ENCODE measurements around the gene VSX1. TPM values are rescaled to one million over a fixed set of nuclear protein-coding genes. Genes with fewer than 3 reads are reported as not detected.

Gene VSX1
- total RNA-seq, 1 donor from 2014 or later: not detected

DNA sequence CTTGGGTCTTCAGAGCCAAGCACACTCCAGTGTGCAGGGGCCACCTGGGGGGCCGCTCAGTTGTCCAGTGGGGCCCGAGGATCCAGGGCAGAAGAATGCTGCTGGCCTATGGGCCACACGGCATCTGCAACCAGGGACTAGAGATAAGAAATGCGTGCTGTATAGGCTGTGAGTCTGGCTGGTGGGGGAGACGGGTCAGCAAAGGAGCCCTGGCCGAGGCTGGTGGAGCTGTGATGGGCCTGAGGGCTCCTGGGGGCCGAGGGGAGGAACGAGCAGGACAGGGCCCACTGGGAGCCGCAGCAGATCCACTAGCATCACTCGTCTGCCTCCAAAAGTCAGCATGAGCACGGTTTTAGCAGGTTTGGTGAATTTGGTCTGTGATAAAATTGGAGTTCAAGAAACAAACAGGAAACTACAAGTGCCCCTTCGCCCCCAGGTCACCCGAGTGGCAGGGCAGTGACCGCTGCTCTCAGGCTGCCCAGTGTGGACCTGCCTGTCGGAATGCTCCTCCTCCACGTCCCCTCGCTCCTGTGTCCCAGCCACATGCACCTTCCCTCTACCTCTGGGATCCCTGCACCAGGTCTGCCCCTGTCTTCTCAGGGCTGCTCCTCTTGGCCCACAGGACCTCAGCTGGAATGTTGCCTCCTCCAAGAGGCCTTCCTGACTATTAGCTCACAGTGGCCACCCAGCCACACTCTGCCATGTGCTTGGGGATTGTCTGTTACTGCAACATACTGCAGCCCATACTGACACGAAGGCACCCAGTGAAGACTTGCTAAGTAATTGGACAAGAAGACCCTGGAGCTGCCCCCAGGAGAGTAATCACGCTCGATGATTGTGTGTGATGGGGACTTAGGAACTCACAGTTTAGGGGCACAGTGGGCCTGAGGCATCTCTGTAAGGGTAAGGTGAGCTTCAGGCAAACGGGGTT is 34.9 kb downstream of the VSX1 start:
- peaks cover 89% of the 10 kb centered on the region for H3K4me1 ChIP-seq

DNA sequence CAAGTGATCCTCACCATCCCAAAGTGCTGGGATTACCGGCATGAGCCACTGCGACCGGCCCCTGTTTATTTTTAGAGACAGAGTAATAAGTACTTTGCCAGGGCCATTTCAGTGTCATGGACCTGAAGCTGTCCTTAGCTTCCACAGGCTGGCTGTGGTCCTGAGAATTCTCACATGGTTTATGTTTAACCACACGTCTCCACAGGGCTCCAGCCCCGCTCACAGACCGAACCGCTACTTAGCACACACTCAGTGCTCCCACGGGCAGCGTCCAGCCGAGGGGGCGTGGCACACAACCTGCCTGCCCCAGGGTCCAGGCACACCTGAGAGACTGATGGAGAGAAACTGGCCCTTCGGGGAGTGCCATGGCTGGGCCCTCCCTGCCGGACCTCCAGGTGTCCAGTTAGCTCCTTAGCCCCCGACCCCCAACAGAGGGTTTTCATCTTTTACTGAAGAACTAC is 35.7 kb downstream of the VSX1 start:
- intact Hi-C loops (cut with DNase I): no loop called here
- DNase-seq (ENCODE audit: extremely low spot score in 2 of 2): no peak
- TF ChIP-seq, protein P1, sequence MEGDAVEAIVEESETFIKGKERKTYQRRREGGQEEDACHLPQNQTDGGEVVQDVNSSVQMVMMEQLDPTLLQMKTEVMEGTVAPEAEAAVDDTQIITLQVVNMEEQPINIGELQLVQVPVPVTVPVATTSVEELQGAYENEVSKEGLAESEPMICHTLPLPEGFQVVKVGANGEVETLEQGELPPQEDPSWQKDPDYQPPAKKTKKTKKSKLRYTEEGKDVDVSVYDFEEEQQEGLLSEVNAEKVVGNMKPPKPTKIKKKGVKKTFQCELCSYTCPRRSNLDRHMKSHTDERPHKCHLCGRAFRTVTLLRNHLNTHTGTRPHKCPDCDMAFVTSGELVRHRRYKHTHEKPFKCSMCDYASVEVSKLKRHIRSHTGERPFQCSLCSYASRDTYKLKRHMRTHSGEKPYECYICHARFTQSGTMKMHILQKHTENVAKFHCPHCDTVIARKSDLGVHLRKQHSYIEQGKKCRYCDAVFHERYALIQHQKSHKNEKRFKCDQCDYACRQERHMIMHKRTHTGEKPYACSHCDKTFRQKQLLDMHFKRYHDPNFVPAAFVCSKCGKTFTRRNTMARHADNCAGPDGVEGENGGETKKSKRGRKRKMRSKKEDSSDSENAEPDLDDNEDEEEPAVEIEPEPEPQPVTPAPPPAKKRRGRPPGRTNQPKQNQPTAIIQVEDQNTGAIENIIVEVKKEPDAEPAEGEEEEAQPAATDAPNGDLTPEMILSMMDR (IDR thresholded peaks at IDR 0.05): no peak
- TF ChIP-seq POLR2AphosphoS5 (IDR thresholded peaks at IDR 0.05; ENCODE audit: insufficient read depth in 1 of 2, low read depth in 1 of 2) (no peak), POLR2A (IDR thresholded peaks at IDR 0.05) (no peak)
- Histone ChIP-seq H3K4me1 (peaks cover 89% of the 10 kb centered on the region), H3K27me3 (no peaks in the 10 kb centered on the region), H3K27ac (no peak overlapping the region), H3K36me3 (peaks cover 0 to 26% of the 10 kb centered on the region in 2 donors), H3K4me3 (no peak overlapping the region), H3K9me3 (no peaks in the 10 kb centered on the region)

More for the DNA sequence above, 34.9 kb downstream of the VSX1 start:
- no peak for TF ChIP-seq POLR2A (IDR thresholded peaks at IDR 0.05)
- TF ChIP-seq POLR2AphosphoS5 (IDR thresholded peaks at IDR 0.05; ENCODE audit: insufficient read depth in 1 of 2, low read depth in 1 of 2): no peak
- TF ChIP-seq, protein P1 (IDR thresholded peaks at IDR 0.05): no peak
- Histone ChIP-seq H3K9me3 (no peaks in the 10 kb centered on the region), H3K27me3 (no peaks in the 10 kb centered on the region), H3K36me3 (peaks cover 0 to 26% of the 10 kb centered on the region in 2 donors), H3K4me3 (no peak overlapping the region), H3K27ac (no peak overlapping the region)
- no peak for DNase-seq (ENCODE audit: extremely low spot score in 2 of 2)
- intact Hi-C loops (cut with DNase I): no loop called here

DNA sequence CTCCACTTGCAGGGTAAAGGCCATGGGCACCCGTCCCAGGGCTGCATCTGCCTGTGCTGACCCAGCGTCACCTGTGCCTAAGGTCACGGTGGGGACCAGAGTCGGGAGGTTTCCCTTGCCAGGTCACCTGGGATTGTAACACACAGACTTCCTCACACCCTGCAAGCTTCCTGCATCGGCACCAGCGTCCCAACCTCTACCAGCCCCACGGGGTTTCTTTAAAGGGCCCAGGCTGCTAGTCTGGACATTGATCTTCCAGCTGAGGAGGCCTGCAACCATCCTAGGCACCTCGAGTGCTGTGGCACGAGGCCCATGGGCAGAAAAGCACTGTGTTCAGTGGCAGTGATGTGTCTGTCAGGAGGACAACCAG is 36.6 kb downstream of the VSX1 start:
- no peak for DNase-seq (ENCODE audit: extremely low spot score in 2 of 2)
- no peak for TF ChIP-seq POLR2AphosphoS5 (IDR thresholded peaks at IDR 0.05; ENCODE audit: insufficient read depth in 1 of 2, low read depth in 1 of 2)
- TF ChIP-seq, protein P1 (IDR thresholded peaks at IDR 0.05): no peak
- TF ChIP-seq POLR2A (IDR thresholded peaks at IDR 0.05): no peak
- H3K9me3 ChIP-seq: no peaks in the 10 kb centered on the region
- peaks cover 89% of the 10 kb centered on the region for H3K4me1 ChIP-seq
- peaks cover 0 to 26% of the 10 kb centered on the region in 2 donors for H3K36me3 ChIP-seq
- intact Hi-C loops (cut with DNase I): no loop called here
- no peak overlapping the region for H3K27ac ChIP-seq
- H3K27me3 ChIP-seq: no peaks in the 10 kb centered on the region
- no peak overlapping the region for H3K4me3 ChIP-seq

DNA sequence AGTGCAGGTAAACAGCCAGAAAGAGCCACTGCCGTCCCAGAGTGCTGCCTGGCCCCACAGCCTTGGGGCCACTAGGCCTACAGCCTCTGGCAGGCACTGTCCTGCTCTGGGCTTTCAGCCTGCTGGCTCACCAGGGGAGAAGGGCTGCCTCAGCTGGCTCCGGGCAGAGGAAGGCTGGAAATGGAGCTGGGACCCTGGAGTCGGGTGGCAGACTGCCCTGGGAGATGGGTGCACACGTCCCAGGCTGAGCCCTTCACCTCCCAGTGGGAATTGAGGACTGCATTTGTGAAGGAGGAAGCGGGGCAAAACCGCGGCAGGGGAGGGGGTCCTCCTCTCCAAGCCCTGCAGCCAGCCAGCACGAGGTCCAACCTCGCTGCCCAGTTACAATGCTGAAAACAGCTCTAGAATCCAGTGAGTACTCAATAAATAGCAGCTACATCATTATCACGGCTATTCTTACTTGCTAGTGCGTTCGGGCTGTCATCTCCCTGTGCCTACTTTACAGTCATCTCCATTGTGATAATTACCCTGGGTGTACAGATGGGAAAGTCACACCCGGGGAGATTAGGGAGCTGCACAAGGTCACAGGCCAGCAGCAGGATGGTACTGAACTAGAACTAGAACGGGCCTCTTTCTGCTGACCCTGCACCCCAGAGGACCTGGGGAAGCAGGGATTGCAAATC is 37.1 kb downstream of the VSX1 start:
- intact Hi-C loops (cut with DNase I): no loop called here
- H3K4me1 ChIP-seq: peaks cover 89% of the 10 kb centered on the region

More for the DNA sequence above, 37.1 kb downstream of the VSX1 start:
- no peak overlapping the region for H3K27ac ChIP-seq
- TF ChIP-seq POLR2AphosphoS5 (IDR thresholded peaks at IDR 0.05; ENCODE audit: insufficient read depth in 1 of 2, low read depth in 1 of 2): no peak
- TF ChIP-seq, protein P1 (IDR thresholded peaks at IDR 0.05): no peak
- no peak for TF ChIP-seq POLR2A (IDR thresholded peaks at IDR 0.05)
- H3K36me3 ChIP-seq: peaks cover 0 to 26% of the 10 kb centered on the region in 2 donors
- H3K9me3 ChIP-seq: no peaks in the 10 kb centered on the region
- H3K4me3 ChIP-seq: no peak overlapping the region
- no peak for DNase-seq (ENCODE audit: extremely low spot score in 2 of 2)
- H3K27me3 ChIP-seq: no peaks in the 10 kb centered on the region
